GM12891 (cell line): ENCODE measurements around the gene C6orf163.

ENCODE experiments used
- PAX5 ChIP-seq: IDR thresholded peaks from 2 replicates; pipeline ENCODE4 v1.6.1; 2011; ENCODE audit warnings: low read length, moderate library complexity, mild to moderate bottlenecking; ENCODE audit not compliant: insufficient read depth, severe bottlenecking
- POLR2A ChIP-seq: IDR thresholded peaks from 2 replicates; pipeline ENCODE4 v1.6.1; 2011; ENCODE audit warnings: low read depth, low read length, control low read depth
- POLR2AphosphoS5 ChIP-seq: IDR thresholded peaks from 2 replicates; pipeline ENCODE4 v1.6.1; 2011; ENCODE audit warnings: low read depth, low read length, control low read depth
- POU2F2 ChIP-seq: IDR thresholded peaks from 2 replicates; pipeline ENCODE4 v1.6.1; 2011; ENCODE audit warnings: low read depth, mild to moderate bottlenecking, control low read depth, low read length, moderate library complexity
- SPI1 ChIP-seq: IDR thresholded peaks from 2 replicates; pipeline ENCODE4 v1.6.1; 2011; ENCODE audit warnings: low read depth, low read length, control low read depth
- TAF1 ChIP-seq: IDR thresholded peaks from 2 replicates; pipeline ENCODE4 v1.6.1; 2011; ENCODE audit warnings: low read depth, low read length, control low read depth

GRCh38 chr6:87382861-87383260 lies 38.2 kb downstream of the C6orf163 start:
- TF ChIP-seq POLR2A (no peak), TAF1 (no peak), POLR2AphosphoS5 (no peak), PAX5 (no peak), POU2F2 (no peak), SPI1 (no peak)
